Mesangial cell (primary cell): ENCODE measurements around the gene TRMT2A. TPM values are rescaled to one million over a fixed set of nuclear protein-coding genes. Genes with fewer than 3 reads are reported as not detected.

ENCODE experiments used
- total RNA-seq: library from RNA; depleted of rRNA; stranded (reverse); fragments of >200 nt; gene quantifications from 2 replicates; pipeline ENCODE4 v1.2.3, GENCODE V29; 2015

TRMT2A gene
- total RNA-seq: 27.4 and 43.5 TPM in 2 replicates

GRCh38 chr22:20116951-20117632 is at the start of gene TRMT2A:
TRMT2A (minus strand) TSS chr22:20117226; CDS start chr22:20116906, 320 bp downstream.

GRCh38 chr22:20150381-20151275 is 33.6 kb upstream of the TRMT2A start, which contains the start of gene CCDC188:
CCDC188 (minus strand) TSS chr22:20151055; CDS start chr22:20150986, 69 bp downstream.

GRCh38 chr22:20131597-20131858 is 14.5 kb upstream of the TRMT2A start, which contains the start of gene ZDHHC8:
ZDHHC8 (plus strand) TSS chr22:20131804; CDS start chr22:20131948, 144 bp downstream.

GRCh38 chr22:20115691-20116375 is 1.2 kb downstream of the TRMT2A start, which contains the start of gene RANBP1:
RANBP1 (plus strand) TSS chr22:20116104; CDS start chr22:20116185, 81 bp downstream.

GRCh38 chr22:20079745-20080444 is 37.1 kb downstream of the TRMT2A start, which contains the start of gene DGCR8:
DGCR8 (plus strand) TSS chr22:20080241; CDS start chr22:20085964, 5,723 bp downstream.

Other genes starting within 250 kb of the TRMT2A start
- 317 and 372 TPM in 2 replicates for gene COMT, start 175.5 kb downstream of the TRMT2A start, total RNA-seq
- 24.2 and 47.3 TPM in 2 replicates for gene TXNRD2, start 175.4 kb downstream of the TRMT2A start, total RNA-seq
- 26.7 and 38.0 TPM in 2 replicates for gene ARVCF, start 100.4 kb downstream of the TRMT2A start, total RNA-seq
- gene TANGO2, start 96.1 kb downstream of the TRMT2A start, total RNA-seq: 21.8 and 23.6 TPM in 2 replicates
- gene DGCR8, start 37.0 kb downstream of the TRMT2A start, total RNA-seq: 18.1 and 20.2 TPM in 2 replicates
- 149 and 754 TPM in 2 replicates for gene RANBP1, start 1.1 kb downstream of the TRMT2A start, total RNA-seq
- gene ZDHHC8, start 14.6 kb upstream of the TRMT2A start, total RNA-seq: 37.8 and 46.1 TPM in 2 replicates
- gene CCDC188, start 33.8 kb upstream of the TRMT2A start, total RNA-seq: 0.25 TPM in 1 of 2 replicates, not detected in the other
- 13.0 and 21.7 TPM in 2 replicates for gene RTN4R, start 151.1 kb upstream of the TRMT2A start, total RNA-seq
- gene DGCR6L, start 202.8 kb upstream of the TRMT2A start, total RNA-seq: 63.7 and 77.6 TPM in 2 replicates